Heart left ventricle (tissue), 16 donors: Measurements from ENCODE around the gene NR1H2. TPM values are rescaled to one million over a fixed set of nuclear protein-coding genes. Genes with fewer than 3 reads are reported as not detected.

Experiments used
- ATAC-seq, 4 donors: fragments of 200-7000 bp; cut with Tn5 transposase; one replicate each; pipeline ENCODE4 v1.9.1; 2020 to 2022; ENCODE audit warnings: moderate library complexity in 4 of 4, mild to moderate bottlenecking in 3 of 4, moderate number of reproducible peaks in 1 of 4
- DNase-seq, 5 donors: peaks; one replicate each; pipeline ENCODE4 v3.0.0-alpha.2; 2020
- H3K27ac ChIP-seq, 12 donors: fragments of 200-600 bp; sonication (generic) in 4 of 12; one replicate each; pipeline versions ENCODE4 v1.5.0 to v1.8.0; 2016 to 2022; ENCODE audit warnings: mild to moderate bottlenecking in 2 of 12
- H3K27me3 ChIP-seq, 9 donors: fragments of 200-600 bp; sonication (generic) in 2 of 9; one replicate each; pipeline versions ENCODE4 v1.5.1 to v1.8.0; 2016 to 2022; ENCODE audit warnings: mild to moderate bottlenecking in 3 of 9
- H3K36me3 ChIP-seq, 9 donors: fragments of 200-600 bp; sonication (generic) in 2 of 9; one replicate each; pipeline versions ENCODE4 v1.5.0 to v1.8.0; 2018 to 2022; ENCODE audit warnings: mild to moderate bottlenecking in 2 of 9
- H3K4me1 ChIP-seq, 12 donors: fragments of 200-600 bp; sonication (generic) in 4 of 12; one replicate each; pipeline versions ENCODE4 v1.5.0 to v1.8.0; 2016 to 2022; ENCODE audit warnings: mild to moderate bottlenecking in 3 of 12
- H3K4me3 ChIP-seq, 12 donors: fragments of 200-600 bp; sonication (generic) in 4 of 12; one replicate each; pipeline versions ENCODE4 v1.5.0 to v1.8.0; 2017 to 2022; ENCODE audit warnings: mild to moderate bottlenecking in 9 of 12, moderate library complexity in 4 of 12
- H3K9me3 ChIP-seq, 12 donors: fragments of 200-600 bp; sonication (generic) in 4 of 12; one replicate each; pipeline versions ENCODE4 v1.5.0 to v1.8.0; 2016 to 2022; ENCODE audit warnings: mild to moderate bottlenecking in 1 of 12
- CTCF ChIP-seq, 12 donors: fragments of 200-600 bp; sonication (generic) in 4 of 12; IDR thresholded peaks; one replicate each; pipeline versions ENCODE4 v1.5.0 to v1.8.0; 2018 to 2022; ENCODE audit warnings: antibody characterized with exemption in 12 of 12, mild to moderate bottlenecking in 5 of 12
- POLR2A ChIP-seq, 2 donors: fragments of 450-650 bp; IDR thresholded peaks; one replicate each; pipeline ENCODE4 v1.6.1; 2017; ENCODE audit warnings: antibody characterized with exemption in 2 of 2, mild to moderate bottlenecking in 2 of 2, moderate library complexity in 2 of 2
- WGBS, 4 donors: extraction: QIAGEN DNeasy Blood & Tissue Kit in 2 of 4; methylation state at CpG; one replicate each; pipeline versions ENCODE4 v1.1.5 to v1.1.7; 2013 to 2018; 5-methylcytosine and 5-hydroxymethylcytosine counted together
- intact Hi-C, 10 donors: fragments of 100-400 bp; cut with DNase I; formaldehyde crosslinking; loops; one replicate each; pipeline versions ENCODE4 v1.11.1 to v1.14.2; 2022
- polyA plus RNA-seq, 2 donors: library from polyadenylated mRNA; stranded (reverse); fragments of 200-250 nt; gene quantifications; one replicate each; pipeline ENCODE4 v1.2.3, GENCODE V29; 2013
- total RNA-seq, 9 donors: library from RNA; depleted of rRNA in 2 of 9; stranded (reverse); fragments of >200 nt in 2 of 9; fragmentation: NEBNext Ultra II Directional in 3 of 9; extraction: Animal tissue kit (Norgen Biotek cat#: 25700) in 3 of 9; gene quantifications; one replicate each; pipeline versions ENCODE4 v1.1.0 to v1.2.4, GENCODE V29; 2016 to 2023
- donor health status: ischemic (EF 13 %, LVEDD 7.1; RV severe dilation, severe dysfunction).
- donor health status: healthy with polysubstance abuse.
- donor health status: DM: no; HTN: yes; CAD: no.
- donor health status: DM: no; HTN: no; CAD: no.
- donor health status: ischemic (EF 25% LVEDD 6.9; RV normal size, moderate dysfunction).
- donor health status: ischemic (EF 25% LVEDD 5.7; RV mildly dilated, moderate dysfunction).
- donor health status: healthy.
- donor health status: DM: yes; HTN: yes; CAD: no.
- donor health status: ischemic (EF 35%, LVEDD 5.7; RV mildly dilated, moderate dysfunction).
- donor health status: nonischemic (EF 11% LVEDD 7.7; RV severe dilation, severe dysfunction).
- donor health status: DM: yes; HTN: yes; CAD: no.
- donor health status: PGD.
- donor health status: ischemic (EF 29% LVEDD 5.4; RV normal size, mild dysfunction).
- donor health status: nonischemic (EF 23%, LVEDD 6.1; RV moderate dilation, normal function).

The NR1H2 gene
- total and polyA plus RNA-seq, 11 donors: 66.2 to 162 (median 91.5) TPM

GRCh38 chr19:50330365-50331078 is 45.7 kb upstream of the NR1H2 start:
- Histone ChIP-seq H3K36me3 (no peaks in the 10 kb centered on the region), H3K4me1 (peaks cover 0 to 61% (median 24%) of the 10 kb centered on the region in 12 donors), H3K9me3 (no peaks in the 10 kb centered on the region), H3K27me3 (peaks cover 2 to 75% (median 26%) of the 10 kb centered on the region in 9 donors), H3K27ac (peak overlapping the region in 10 of 12 donors; percentile 24 to 92 (median 66)), H3K4me3 (peak overlapping the region; percentile 14 to 58 (median 48))
- ATAC-seq: peak; percentile 41 to 59 (median 54)
- WGBS, 4 donors: 1 to 2% (median 2%) methylated on average over 38 to 48 of the region's 48 CpGs
- intact Hi-C loops: no loop called here
- peak; percentile 84 to 93 (median 89) for DNase-seq
- TF ChIP-seq POLR2A (IDR thresholded peaks at IDR 0.05) (peak in 1 of 2 donors; percentile 34), CTCF (IDR thresholded peaks at IDR 0.05) (no peak)

GRCh38 chr19:50331221-50331993 is 44.9 kb upstream of the NR1H2 start:
- Histone ChIP-seq H3K27me3 (peaks cover 2 to 69% (median 26%) of the 10 kb centered on the region in 9 donors), H3K4me1 (peaks cover 0 to 53% (median 17%) of the 10 kb centered on the region in 12 donors), H3K36me3 (no peaks in the 10 kb centered on the region), H3K4me3 (peak overlapping the region; percentile 14 to 69 (median 48)), H3K27ac (peak overlapping the region in 8 of 12 donors; percentile 30 to 92 (median 68)), H3K9me3 (no peaks in the 10 kb centered on the region)
- no peak for ATAC-seq
- peak in 1 of 5 donors; percentile 31 for DNase-seq
- no peak for TF ChIP-seq CTCF (IDR thresholded peaks at IDR 0.05)
- no peak for TF ChIP-seq POLR2A (IDR thresholded peaks at IDR 0.05)
- intact Hi-C loops: no loop called here
- 23 to 30% (median 27%) methylated on average over 10 of the region's 10 CpGs for WGBS, 4 donors

- Histone ChIP-seq H3K27me3 (peaks cover 2 to 64% (median 26%) of the 10 kb centered on the region in 9 donors), H3K27ac (peak overlapping the region in 10 of 12 donors; percentile 51 to 92 (median 69)), H3K9me3 (no peaks in the 10 kb centered on the region), H3K4me1 (peaks cover 0 to 49% (median 17%) of the 10 kb centered on the region in 12 donors), H3K36me3 (no peaks in the 10 kb centered on the region), H3K4me3 (peak overlapping the region in 7 of 12 donors; percentile 18 to 69 (median 54))
- DNase-seq (no peak), ATAC-seq (no peak)
- intact Hi-C loops: no loop called here
- TF ChIP-seq POLR2A (IDR thresholded peaks at IDR 0.05): no peak
- no peak for TF ChIP-seq CTCF (IDR thresholded peaks at IDR 0.05)
- WGBS, 4 donors: 14 to 36% (median 24%) methylated on average over 2 of the region's 2 CpGs
These were observed 44.3 kb upstream of the NR1H2 start for GRCh38 chr19:50331994-50332243.
